ENCODE results near the gene LRRIQ1. TPM values are rescaled to one million over a fixed set of nuclear protein-coding genes. Genes with fewer than 3 reads are reported as not detected.

LRRIQ1 gene
- total RNA-seq, 1 experiment from 2014 or later = 0.70 TPM

DNA sequence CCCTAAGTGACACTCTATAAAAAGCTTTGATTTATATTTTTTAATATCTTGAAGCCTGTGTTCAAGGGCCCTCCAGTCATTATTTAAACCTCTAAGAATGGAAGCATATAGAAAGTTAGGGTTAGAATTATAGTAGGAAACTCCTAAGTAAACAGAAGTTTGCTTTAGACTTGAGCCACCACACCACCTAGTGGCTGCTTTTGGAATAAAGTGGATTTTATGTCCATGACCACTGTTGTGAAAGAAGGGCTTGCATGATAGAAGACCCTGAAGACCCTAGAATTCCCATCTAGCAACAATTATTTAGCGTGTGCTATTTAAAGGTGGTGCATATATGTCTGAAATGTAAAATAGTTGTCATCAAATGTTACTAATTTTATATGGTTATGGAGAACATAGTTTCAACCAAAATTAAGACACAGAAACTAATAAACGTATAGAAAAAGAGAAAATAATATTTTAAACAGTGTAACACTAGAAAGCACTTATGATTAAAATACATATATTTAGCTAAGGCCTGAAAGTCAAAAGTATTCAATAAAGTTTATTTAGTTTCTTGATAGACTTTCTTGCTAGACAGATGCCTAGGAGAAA is 21.3 kb downstream of the LRRIQ1 start:
- TF ChIP-seq, protein P1, sequence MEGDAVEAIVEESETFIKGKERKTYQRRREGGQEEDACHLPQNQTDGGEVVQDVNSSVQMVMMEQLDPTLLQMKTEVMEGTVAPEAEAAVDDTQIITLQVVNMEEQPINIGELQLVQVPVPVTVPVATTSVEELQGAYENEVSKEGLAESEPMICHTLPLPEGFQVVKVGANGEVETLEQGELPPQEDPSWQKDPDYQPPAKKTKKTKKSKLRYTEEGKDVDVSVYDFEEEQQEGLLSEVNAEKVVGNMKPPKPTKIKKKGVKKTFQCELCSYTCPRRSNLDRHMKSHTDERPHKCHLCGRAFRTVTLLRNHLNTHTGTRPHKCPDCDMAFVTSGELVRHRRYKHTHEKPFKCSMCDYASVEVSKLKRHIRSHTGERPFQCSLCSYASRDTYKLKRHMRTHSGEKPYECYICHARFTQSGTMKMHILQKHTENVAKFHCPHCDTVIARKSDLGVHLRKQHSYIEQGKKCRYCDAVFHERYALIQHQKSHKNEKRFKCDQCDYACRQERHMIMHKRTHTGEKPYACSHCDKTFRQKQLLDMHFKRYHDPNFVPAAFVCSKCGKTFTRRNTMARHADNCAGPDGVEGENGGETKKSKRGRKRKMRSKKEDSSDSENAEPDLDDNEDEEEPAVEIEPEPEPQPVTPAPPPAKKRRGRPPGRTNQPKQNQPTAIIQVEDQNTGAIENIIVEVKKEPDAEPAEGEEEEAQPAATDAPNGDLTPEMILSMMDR (IDR thresholded peaks at IDR 0.05; ENCODE audit: unreplicated experiment) = peak; percentile 71
- ChIA-PET CTCF (interaction anchor here (0.5 to 2.6 kb wide), 20 partner anchors 9 to 984 kb away, joined by 3 to 16 read pairs (median 6); partner anchors contain the start of genes LRRIQ1 and TSPAN19), POLR2A (interaction anchor here (0.7 kb wide), 1 partner anchor 184 kb away, joined by 3 read pairs; no protein-coding TSS in a partner anchor)
- Mint-ChIP-seq H3K4me1 (ENCODE audit: insufficient read depth, unreplicated experiment) (peaks cover 6% of the 10 kb centered on the region), H3K4me3 (ENCODE audit: unreplicated experiment) (no peak overlapping the region), H3K36me3 (ENCODE audit: insufficient read depth, unreplicated experiment) (no peaks in the 10 kb centered on the region), H3K9me3 (ENCODE audit: unreplicated experiment) (no peaks in the 10 kb centered on the region), H3K27me3 (ENCODE audit: insufficient read depth, unreplicated experiment) (no peaks in the 10 kb centered on the region), H3K27ac (ENCODE audit: low read depth, unreplicated experiment) (no peak overlapping the region)
- intact Hi-C loops (cut with micrococcal nuclease) = loop anchor here (1.0 kb wide), 1 partner anchor 183 kb away; no protein-coding TSS in a partner anchor
- BruUV-seq (replicated peaks) = no TSS peak
- peak; percentile 70 for DNase-seq (ENCODE audit: unreplicated experiment)

DNA sequence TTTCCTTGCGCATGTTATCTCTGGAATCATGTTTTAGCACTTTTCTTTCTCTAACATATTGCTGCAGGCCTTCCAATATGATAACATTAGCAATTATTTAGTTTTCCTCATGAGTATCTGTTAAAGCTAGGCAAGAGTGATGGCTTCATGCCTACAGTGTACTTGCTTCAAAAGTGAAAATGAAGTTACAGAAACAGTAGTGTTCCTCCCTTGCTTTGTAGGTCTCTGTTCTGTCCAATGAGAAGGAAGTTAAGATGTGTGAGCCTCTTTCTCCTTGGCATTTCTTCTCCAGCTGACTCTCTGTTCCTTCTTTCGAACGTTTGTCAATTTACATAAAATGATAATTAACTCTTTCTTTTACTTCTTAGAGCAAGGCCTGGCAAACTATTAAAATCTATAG is 22.2 kb downstream of the LRRIQ1 start:
- intact Hi-C loops (cut with micrococcal nuclease) = no loop called here
- no TSS peak for BruUV-seq (replicated peaks)

DNA sequence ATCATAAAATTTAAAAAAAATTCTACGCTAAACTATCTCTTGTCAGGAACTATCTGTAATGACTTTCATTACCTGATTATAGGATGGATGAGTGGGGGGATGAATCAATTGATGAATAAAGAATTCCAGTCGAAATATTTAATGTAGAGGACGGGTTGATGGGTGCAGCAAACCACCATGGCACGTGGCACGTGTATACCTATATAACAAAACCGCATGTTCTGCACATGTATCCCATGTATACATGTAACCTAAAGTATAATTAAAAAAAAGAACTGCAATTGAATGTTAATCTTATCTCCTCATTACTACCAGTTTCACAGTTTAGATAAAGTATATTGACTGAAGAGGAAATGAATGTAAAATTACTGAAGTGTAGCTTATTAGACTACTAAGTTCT is 23.4 kb downstream of the LRRIQ1 start:
- Mint-ChIP-seq H3K27ac (ENCODE audit: low read depth, unreplicated experiment) (no peak overlapping the region), H3K4me3 (ENCODE audit: unreplicated experiment) (no peak overlapping the region), H3K4me1 (ENCODE audit: insufficient read depth, unreplicated experiment) (peaks cover 6% of the 10 kb centered on the region), H3K9me3 (ENCODE audit: unreplicated experiment) (no peaks in the 10 kb centered on the region), H3K27me3 (ENCODE audit: insufficient read depth, unreplicated experiment) (no peaks in the 10 kb centered on the region), H3K36me3 (ENCODE audit: insufficient read depth, unreplicated experiment) (no peaks in the 10 kb centered on the region)
- TF ChIP-seq, protein P1 (IDR thresholded peaks at IDR 0.05; ENCODE audit: unreplicated experiment) = no peak
- intact Hi-C loops (cut with micrococcal nuclease) = no loop called here
- BruUV-seq (replicated peaks) = no TSS peak
- ChIA-PET POLR2A (no interaction called here), CTCF (interaction anchor here (0.6 to 2.7 kb wide), 7 partner anchors 16 to 500 kb away, joined by 3 to 14 read pairs (median 4); no protein-coding TSS in a partner anchor)
- no peak for DNase-seq (ENCODE audit: unreplicated experiment)

More for the DNA sequence above, 22.2 kb downstream of the LRRIQ1 start:
- ChIA-PET POLR2A (interaction anchor here (0.7 kb wide), 1 partner anchor 185 kb away, joined by 3 read pairs; no protein-coding TSS in a partner anchor), CTCF (interaction anchor here (0.7 to 2.6 kb wide), 13 partner anchors 8 to 391 kb away, joined by 3 to 16 read pairs (median 6); partner anchors contain the start of genes LRRIQ1 and TSPAN19)
- no peaks in the 10 kb centered on the region for H3K36me3 Mint-ChIP-seq (ENCODE audit: insufficient read depth, unreplicated experiment)
- peaks cover 6% of the 10 kb centered on the region for H3K4me1 Mint-ChIP-seq (ENCODE audit: insufficient read depth, unreplicated experiment)
- no peaks in the 10 kb centered on the region for H3K27me3 Mint-ChIP-seq (ENCODE audit: insufficient read depth, unreplicated experiment)
- H3K4me3 Mint-ChIP-seq (ENCODE audit: unreplicated experiment) = no peak overlapping the region
- no peak for DNase-seq (ENCODE audit: unreplicated experiment)
- TF ChIP-seq, protein P1 (IDR thresholded peaks at IDR 0.05; ENCODE audit: unreplicated experiment) = no peak
- no peak overlapping the region for H3K27ac Mint-ChIP-seq (ENCODE audit: low read depth, unreplicated experiment)
- no peaks in the 10 kb centered on the region for H3K9me3 Mint-ChIP-seq (ENCODE audit: unreplicated experiment)

DNA sequence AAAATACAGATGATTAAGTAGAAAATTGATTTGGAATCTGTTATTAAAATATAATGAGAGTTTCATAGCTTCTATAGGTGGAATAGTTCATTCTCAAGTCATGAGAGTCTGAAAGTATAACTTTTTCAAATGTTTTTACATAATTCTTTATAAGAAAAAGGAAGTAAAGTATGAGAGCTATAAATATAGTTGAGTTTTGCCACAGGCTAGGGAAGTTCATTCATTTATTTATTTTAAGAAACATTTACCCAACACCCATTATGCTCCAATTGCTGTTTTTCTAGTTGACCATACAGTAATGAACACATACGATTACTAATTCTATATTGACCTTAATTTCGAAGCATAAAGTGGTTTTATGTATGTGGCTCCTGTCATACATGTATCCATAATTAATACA is 24.8 kb downstream of the LRRIQ1 start:
- Mint-ChIP-seq H3K27ac (ENCODE audit: low read depth, unreplicated experiment) (no peak overlapping the region), H3K4me1 (ENCODE audit: insufficient read depth, unreplicated experiment) (no peaks in the 10 kb centered on the region), H3K4me3 (ENCODE audit: unreplicated experiment) (no peak overlapping the region), H3K36me3 (ENCODE audit: insufficient read depth, unreplicated experiment) (no peaks in the 10 kb centered on the region), H3K27me3 (ENCODE audit: insufficient read depth, unreplicated experiment) (no peaks in the 10 kb centered on the region), H3K9me3 (ENCODE audit: unreplicated experiment) (no peaks in the 10 kb centered on the region)
- no peak for DNase-seq (ENCODE audit: unreplicated experiment)
- TF ChIP-seq, protein P1 (IDR thresholded peaks at IDR 0.05; ENCODE audit: unreplicated experiment) = no peak
- CTCF ChIA-PET = interaction anchor here (0.7 to 2.7 kb wide), 4 partner anchors 15 to 388 kb away, joined by 3 to 14 read pairs (median 4); no protein-coding TSS in a partner anchor
- intact Hi-C loops (cut with micrococcal nuclease) = no loop called here
- POLR2A ChIA-PET = no interaction called here
- BruUV-seq (replicated peaks) = no TSS peak

All from MCF 10A (cell line).